Measurements from ENCODE around the gene LRRC72. TPM values are rescaled to one million over a fixed set of nuclear protein-coding genes. Genes with fewer than 3 reads are reported as not detected.

Gene LRRC72
- total and polyA plus RNA-seq, 2 experiments from 2014 or later: not detected

DNA sequence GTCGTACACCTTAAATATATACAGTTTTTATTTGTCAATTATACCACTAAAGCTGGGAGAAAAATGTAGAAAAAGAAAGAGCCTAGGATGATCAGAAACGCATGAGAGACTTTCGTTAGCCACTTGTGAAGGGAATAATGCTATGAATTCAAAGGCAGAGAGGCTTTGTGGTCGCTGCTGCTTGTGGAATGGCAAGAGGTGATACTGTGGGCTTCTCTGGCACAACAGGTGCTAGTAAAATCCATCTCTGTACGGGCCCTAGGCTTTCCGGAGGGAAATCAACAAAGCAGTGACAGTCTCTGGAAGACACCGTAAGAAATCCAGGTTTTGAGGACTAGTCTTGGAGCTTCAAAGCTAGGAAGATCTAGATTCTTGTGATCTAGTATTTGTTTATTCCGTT, 52.6 kb downstream of the LRRC72 start:
- Mint-ChIP-seq H3K27me3 (ENCODE audit: insufficient read depth, low read depth, poor library complexity) (peaks cover 2% of the 10 kb centered on the region), H3K27ac (no peak overlapping the region), H3K36me3 (ENCODE audit: low read depth) (no peaks in the 10 kb centered on the region; the same call in 2 of the 3 replicates), H3K4me1 (peaks cover 4% of the 10 kb centered on the region; the same call in 2 of the 3 replicates), H3K9me3 (no peaks in the 10 kb centered on the region; the same call in 2 of the 3 replicates), H3K4me3 (no peak overlapping the region)
- Histone ChIP-seq H4K20me1 (replicated peaks; ENCODE audit: insufficient read depth) (no peaks in the 10 kb centered on the region), H2AFZ (no peak overlapping the region), H3K36me3 (ENCODE audit: insufficient read depth) (no peaks in the 10 kb centered on the region), H3K27ac (ENCODE audit: low read depth) (no peak overlapping the region), H3K4me2 (no peak overlapping the region), H3F3A (replicated peaks; ENCODE audit: low read depth) (no peaks in the 10 kb centered on the region), H3K27me3 (ENCODE audit: insufficient read depth) (no peaks in the 10 kb centered on the region), H3K4me1 (ENCODE audit: insufficient read depth) (no peaks in the 10 kb centered on the region), H3K79me2 (replicated peaks; ENCODE audit: insufficient read depth) (no peaks in the 10 kb centered on the region), H3K4me3 (no peak overlapping the region), H3K9me2 (ENCODE audit: insufficient read depth) (no peaks in the 10 kb centered on the region)
- ATAC-seq (no peak), DNase-seq (ENCODE audit: low spot score) (no peak)
- TF ChIP-seq ZNF114 (CRISPR knock-in tag; IDR thresholded peaks at IDR 0.05) (no peak), ZNF331 (CRISPR knock-in tag; IDR thresholded peaks at IDR 0.05; ENCODE audit: low read depth) (no peak), EZH2phosphoT487 (IDR thresholded peaks at IDR 0.05; ENCODE audit: unreplicated experiment) (no peak), EZH2 (IDR thresholded peaks at IDR 0.05; ENCODE audit: low read depth, unreplicated experiment) (no peak), NANOG (IDR thresholded peaks at IDR 0.05; ENCODE audit: borderline replicate concordance) (no peak), STAT1 (IDR thresholded peaks at IDR 0.05; ENCODE audit: unreplicated experiment) (no peak), CREB1 (CRISPR knock-in tag; IDR thresholded peaks at IDR 0.05; ENCODE audit: low read depth) (no peak), POLR2AphosphoS5 (IDR thresholded peaks at IDR 0.05; ENCODE audit: low read depth) (no peak), JUNB (IDR thresholded peaks at IDR 0.05; ENCODE audit: unreplicated experiment) (no peak)
- TF ChIP-seq, protein P1, sequence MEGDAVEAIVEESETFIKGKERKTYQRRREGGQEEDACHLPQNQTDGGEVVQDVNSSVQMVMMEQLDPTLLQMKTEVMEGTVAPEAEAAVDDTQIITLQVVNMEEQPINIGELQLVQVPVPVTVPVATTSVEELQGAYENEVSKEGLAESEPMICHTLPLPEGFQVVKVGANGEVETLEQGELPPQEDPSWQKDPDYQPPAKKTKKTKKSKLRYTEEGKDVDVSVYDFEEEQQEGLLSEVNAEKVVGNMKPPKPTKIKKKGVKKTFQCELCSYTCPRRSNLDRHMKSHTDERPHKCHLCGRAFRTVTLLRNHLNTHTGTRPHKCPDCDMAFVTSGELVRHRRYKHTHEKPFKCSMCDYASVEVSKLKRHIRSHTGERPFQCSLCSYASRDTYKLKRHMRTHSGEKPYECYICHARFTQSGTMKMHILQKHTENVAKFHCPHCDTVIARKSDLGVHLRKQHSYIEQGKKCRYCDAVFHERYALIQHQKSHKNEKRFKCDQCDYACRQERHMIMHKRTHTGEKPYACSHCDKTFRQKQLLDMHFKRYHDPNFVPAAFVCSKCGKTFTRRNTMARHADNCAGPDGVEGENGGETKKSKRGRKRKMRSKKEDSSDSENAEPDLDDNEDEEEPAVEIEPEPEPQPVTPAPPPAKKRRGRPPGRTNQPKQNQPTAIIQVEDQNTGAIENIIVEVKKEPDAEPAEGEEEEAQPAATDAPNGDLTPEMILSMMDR (conservative IDR thresholded peaks at IDR 0.05; ENCODE audit: low read depth in 2 of 2): no peak
- TF ChIP-seq, protein P2, sequence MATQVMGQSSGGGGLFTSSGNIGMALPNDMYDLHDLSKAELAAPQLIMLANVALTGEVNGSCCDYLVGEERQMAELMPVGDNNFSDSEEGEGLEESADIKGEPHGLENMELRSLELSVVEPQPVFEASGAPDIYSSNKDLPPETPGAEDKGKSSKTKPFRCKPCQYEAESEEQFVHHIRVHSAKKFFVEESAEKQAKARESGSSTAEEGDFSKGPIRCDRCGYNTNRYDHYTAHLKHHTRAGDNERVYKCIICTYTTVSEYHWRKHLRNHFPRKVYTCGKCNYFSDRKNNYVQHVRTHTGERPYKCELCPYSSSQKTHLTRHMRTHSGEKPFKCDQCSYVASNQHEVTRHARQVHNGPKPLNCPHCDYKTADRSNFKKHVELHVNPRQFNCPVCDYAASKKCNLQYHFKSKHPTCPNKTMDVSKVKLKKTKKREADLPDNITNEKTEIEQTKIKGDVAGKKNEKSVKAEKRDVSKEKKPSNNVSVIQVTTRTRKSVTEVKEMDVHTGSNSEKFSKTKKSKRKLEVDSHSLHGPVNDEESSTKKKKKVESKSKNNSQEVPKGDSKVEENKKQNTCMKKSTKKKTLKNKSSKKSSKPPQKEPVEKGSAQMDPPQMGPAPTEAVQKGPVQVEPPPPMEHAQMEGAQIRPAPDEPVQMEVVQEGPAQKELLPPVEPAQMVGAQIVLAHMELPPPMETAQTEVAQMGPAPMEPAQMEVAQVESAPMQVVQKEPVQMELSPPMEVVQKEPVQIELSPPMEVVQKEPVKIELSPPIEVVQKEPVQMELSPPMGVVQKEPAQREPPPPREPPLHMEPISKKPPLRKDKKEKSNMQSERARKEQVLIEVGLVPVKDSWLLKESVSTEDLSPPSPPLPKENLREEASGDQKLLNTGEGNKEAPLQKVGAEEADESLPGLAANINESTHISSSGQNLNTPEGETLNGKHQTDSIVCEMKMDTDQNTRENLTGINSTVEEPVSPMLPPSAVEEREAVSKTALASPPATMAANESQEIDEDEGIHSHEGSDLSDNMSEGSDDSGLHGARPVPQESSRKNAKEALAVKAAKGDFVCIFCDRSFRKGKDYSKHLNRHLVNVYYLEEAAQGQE (IDR thresholded peaks at IDR 0.05; ENCODE audit: unreplicated experiment): no peak
- TF ChIP-seq, protein P3, sequence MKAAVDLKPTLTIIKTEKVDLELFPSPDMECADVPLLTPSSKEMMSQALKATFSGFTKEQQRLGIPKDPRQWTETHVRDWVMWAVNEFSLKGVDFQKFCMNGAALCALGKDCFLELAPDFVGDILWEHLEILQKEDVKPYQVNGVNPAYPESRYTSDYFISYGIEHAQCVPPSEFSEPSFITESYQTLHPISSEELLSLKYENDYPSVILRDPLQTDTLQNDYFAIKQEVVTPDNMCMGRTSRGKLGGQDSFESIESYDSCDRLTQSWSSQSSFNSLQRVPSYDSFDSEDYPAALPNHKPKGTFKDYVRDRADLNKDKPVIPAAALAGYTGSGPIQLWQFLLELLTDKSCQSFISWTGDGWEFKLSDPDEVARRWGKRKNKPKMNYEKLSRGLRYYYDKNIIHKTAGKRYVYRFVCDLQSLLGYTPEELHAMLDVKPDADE (IDR thresholded peaks at IDR 0.05): no peak
- TF ChIP-seq, protein P4, sequence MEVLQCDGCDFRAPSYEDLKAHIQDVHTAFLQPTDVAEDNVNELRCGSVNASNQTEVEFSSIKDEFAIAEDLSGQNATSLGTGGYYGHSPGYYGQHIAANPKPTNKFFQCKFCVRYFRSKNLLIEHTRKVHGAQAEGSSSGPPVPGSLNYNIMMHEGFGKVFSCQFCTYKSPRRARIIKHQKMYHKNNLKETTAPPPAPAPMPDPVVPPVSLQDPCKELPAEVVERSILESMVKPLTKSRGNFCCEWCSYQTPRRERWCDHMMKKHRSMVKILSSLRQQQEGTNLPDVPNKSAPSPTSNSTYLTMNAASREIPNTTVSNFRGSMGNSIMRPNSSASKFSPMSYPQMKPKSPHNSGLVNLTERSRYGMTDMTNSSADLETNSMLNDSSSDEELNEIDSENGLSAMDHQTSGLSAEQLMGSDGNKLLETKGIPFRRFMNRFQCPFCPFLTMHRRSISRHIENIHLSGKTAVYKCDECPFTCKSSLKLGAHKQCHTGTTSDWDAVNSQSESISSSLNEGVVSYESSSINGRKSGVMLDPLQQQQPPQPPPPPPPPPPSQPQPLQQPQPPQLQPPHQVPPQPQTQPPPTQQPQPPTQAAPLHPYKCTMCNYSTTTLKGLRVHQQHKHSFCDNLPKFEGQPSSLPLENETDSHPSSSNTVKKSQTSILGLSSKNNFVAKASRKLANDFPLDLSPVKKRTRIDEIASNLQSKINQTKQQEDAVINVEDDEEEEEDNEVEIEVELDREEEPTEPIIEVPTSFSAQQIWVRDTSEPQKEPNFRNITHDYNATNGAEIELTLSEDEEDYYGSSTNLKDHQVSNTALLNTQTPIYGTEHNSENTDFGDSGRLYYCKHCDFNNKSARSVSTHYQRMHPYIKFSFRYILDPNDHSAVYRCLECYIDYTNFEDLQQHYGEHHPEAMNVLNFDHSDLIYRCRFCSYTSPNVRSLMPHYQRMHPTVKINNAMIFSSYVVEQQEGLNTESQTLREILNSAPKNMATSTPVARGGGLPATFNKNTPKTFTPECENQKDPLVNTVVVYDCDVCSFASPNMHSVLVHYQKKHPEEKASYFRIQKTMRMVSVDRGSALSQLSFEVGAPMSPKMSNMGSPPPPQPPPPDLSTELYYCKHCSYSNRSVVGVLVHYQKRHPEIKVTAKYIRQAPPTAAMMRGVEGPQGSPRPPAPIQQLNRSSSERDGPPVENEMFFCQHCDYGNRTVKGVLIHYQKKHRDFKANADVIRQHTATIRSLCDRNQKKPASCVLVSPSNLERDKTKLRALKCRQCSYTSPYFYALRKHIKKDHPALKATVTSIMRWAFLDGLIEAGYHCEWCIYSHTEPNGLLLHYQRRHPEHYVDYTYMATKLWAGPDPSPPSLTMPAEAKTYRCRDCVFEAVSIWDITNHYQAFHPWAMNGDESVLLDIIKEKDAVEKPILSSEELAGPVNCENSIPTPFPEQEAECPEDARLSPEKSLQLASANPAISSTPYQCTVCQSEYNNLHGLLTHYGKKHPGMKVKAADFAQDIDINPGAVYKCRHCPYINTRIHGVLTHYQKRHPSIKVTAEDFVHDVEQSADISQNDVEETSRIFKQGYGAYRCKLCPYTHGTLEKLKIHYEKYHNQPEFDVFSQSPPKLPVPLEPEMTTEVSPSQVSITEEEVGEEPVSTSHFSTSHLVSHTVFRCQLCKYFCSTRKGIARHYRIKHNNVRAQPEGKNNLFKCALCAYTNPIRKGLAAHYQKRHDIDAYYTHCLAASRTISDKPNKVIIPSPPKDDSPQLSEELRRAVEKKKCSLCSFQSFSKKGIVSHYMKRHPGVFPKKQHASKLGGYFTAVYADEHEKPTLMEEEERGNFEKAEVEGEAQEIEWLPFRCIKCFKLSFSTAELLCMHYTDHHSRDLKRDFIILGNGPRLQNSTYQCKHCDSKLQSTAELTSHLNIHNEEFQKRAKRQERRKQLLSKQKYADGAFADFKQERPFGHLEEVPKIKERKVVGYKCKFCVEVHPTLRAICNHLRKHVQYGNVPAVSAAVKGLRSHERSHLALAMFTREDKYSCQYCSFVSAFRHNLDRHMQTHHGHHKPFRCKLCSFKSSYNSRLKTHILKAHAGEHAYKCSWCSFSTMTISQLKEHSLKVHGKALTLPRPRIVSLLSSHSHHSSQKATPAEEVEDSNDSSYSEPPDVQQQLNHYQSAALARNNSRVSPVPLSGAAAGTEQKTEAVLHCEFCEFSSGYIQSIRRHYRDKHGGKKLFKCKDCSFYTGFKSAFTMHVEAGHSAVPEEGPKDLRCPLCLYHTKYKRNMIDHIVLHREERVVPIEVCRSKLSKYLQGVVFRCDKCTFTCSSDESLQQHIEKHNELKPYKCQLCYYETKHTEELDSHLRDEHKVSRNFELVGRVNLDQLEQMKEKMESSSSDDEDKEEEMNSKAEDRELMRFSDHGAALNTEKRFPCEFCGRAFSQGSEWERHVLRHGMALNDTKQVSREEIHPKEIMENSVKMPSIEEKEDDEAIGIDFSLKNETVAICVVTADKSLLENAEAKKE (CRISPR knock-in tag; IDR thresholded peaks at IDR 0.05): no peak
